ENCODE measurements around the gene HPS1.

DNA sequence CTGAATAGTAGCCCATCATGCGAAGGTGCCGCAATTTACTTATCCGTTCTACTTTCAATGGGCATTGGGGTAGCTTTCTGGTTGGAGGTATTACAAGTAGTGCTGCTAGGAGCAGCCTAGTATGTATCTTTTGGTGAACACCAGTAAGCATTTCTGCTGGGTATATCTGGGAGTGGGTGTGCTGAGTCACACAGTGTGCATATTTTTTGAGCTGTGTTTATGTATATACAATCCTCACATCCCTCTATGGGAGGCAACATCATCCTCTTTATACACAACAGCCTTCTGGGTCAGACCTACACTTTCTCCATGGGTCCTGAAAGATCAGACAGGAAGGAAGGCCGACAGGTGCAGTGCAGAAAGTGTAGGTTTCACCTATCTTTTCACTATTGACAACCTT, 68.0 kb downstream of the HPS1 start:
- TF ChIP-seq EP300 (IDR thresholded peaks at IDR 0.05; ENCODE audit: borderline replicate concordance in 1 of 2, low read depth in 2 of 2, low read length in 2 of 2): no peak
- no peak for TF ChIP-seq SRF (IDR thresholded peaks at IDR 0.05; ENCODE audit: low read depth, low read length)
- TF ChIP-seq E2F6 (IDR thresholded peaks at IDR 0.05): no peak

Measured in H1 (cell line).